Measurements from ENCODE around the gene LMAN2. TPM values are rescaled to one million over a fixed set of nuclear protein-coding genes. Genes with fewer than 3 reads are reported as not detected.
A peak's percentile ranks its signal among the peaks of the same experiment; 100 is the strongest.

The LMAN2 gene
- 100 to 1,000 TPM in 1 of 12 donors, 10 to 100 TPM in 10, not detected in 1; 55.9 to 123 (median 66.8) TPM for polyA plus RNA-seq (ENCODE audit: insufficient read length in 12 of 12)
- long read RNA-seq, donor 1, transcript LMAN2-201 (8 exons, 1,800 nt) = major isoform, 76 of 94 reads
- long read RNA-seq, donor 1, partial matches to known transcripts = 10 of 94 reads
- long read RNA-seq, donor 1, other reads (novel, unspliced or antisense) = 6 of 94 reads
- long read RNA-seq, donor 2, transcript LMAN2-201 (8 exons, 1,800 nt) = major isoform, 34 of 41 reads
- long read RNA-seq, donor 2, partial matches to known transcripts = 0 of 41 reads
- long read RNA-seq, donor 2, other reads (novel, unspliced or antisense) = 5 of 41 reads
- long read RNA-seq, donor 3, transcript LMAN2-201 (8 exons, 1,800 nt) = major isoform, 16 of 18 reads
- long read RNA-seq, donor 3, partial matches to known transcripts = 0 of 18 reads
- long read RNA-seq, donor 3, other reads (novel, unspliced or antisense) = 0 of 18 reads
- long read RNA-seq, donor 4, transcript LMAN2-201 (8 exons, 1,800 nt) = major isoform, 15 of 15 reads
- long read RNA-seq, donor 4, partial matches to known transcripts = 0 of 15 reads
- long read RNA-seq, donor 4, other reads (novel, unspliced or antisense) = 0 of 15 reads
- long read RNA-seq, donor 5, transcript LMAN2-201 (8 exons, 1,800 nt) = major isoform, 64 of 67 reads
- long read RNA-seq, donor 5, partial matches to known transcripts = 0 of 67 reads
- long read RNA-seq, donor 5, other reads (novel, unspliced or antisense) = 0 of 67 reads
- long read RNA-seq, donor 6, transcript LMAN2-201 (8 exons, 1,800 nt) = major isoform, 15 of 16 reads
- long read RNA-seq, donor 6, partial matches to known transcripts = 0 of 16 reads
- long read RNA-seq, donor 6, other reads (novel, unspliced or antisense) = 0 of 16 reads
- long read RNA-seq, donor 7, transcript LMAN2-201 (8 exons, 1,800 nt) = major isoform, 14 of 14 reads
- long read RNA-seq, donor 7, partial matches to known transcripts = 0 of 14 reads
- long read RNA-seq, donor 7, other reads (novel, unspliced or antisense) = 0 of 14 reads
- long read RNA-seq, donor 8, transcript LMAN2-201 (8 exons, 1,800 nt) = major isoform, 41 of 42 reads
- long read RNA-seq, donor 8, partial matches to known transcripts = 0 of 42 reads
- long read RNA-seq, donor 8, other reads (novel, unspliced or antisense) = 0 of 42 reads
- long read RNA-seq, donor 9, transcript LMAN2-201 (8 exons, 1,800 nt) = major isoform, 26 of 26 reads
- long read RNA-seq, donor 9, partial matches to known transcripts = 0 of 26 reads
- long read RNA-seq, donor 9, other reads (novel, unspliced or antisense) = 0 of 26 reads
- long read RNA-seq, donor 10, transcript LMAN2-201 (8 exons, 1,800 nt) = major isoform, 32 of 33 reads
- long read RNA-seq, donor 10, partial matches to known transcripts = 0 of 33 reads
- long read RNA-seq, donor 10, other reads (novel, unspliced or antisense) = 0 of 33 reads
- long read RNA-seq, donor 11, transcript LMAN2-201 (8 exons, 1,800 nt) = major isoform, 29 of 29 reads
- long read RNA-seq, donor 11, partial matches to known transcripts = 0 of 29 reads
- long read RNA-seq, donor 11, other reads (novel, unspliced or antisense) = 0 of 29 reads

GRCh38 chr5:177351392-177352329 lies at the start of gene LMAN2:
Gene LMAN2 (minus strand): TSS chr5:177351668. CDS start chr5:177351647, 21 bp downstream.
- peak; percentile 96 for DNase-seq

GRCh38 chr5:177399997-177400868 lies 48.8 kb upstream of the LMAN2 start, which contains the start of gene PFN3:
Gene PFN3 (minus strand): TSS chr5:177400661. CDS start chr5:177400576, 85 bp downstream.
- no peak for DNase-seq

GRCh38 chr5:177397875-177398390 lies 46.5 kb upstream of the LMAN2 start:
- DNase-seq = no peak

GRCh38 chr5:177396807-177397206 lies 45.3 kb upstream of the LMAN2 start:
- no peak for DNase-seq

- no peak for DNase-seq
Measured at GRCh38 chr5:177396078-177396477, 44.6 kb upstream of the LMAN2 start.

GRCh38 chr5:177393990-177394389 lies 42.5 kb upstream of the LMAN2 start:
- DNase-seq = no peak

GRCh38 chr5:177393206-177393765 lies 41.8 kb upstream of the LMAN2 start:
- DNase-seq = no peak

- no peak for DNase-seq
Measured at GRCh38 chr5:177392765-177393164, 41.3 kb upstream of the LMAN2 start.

GRCh38 chr5:177390363-177391300 lies 39.2 kb upstream of the LMAN2 start:
- DNase-seq = peak; percentile 90

- DNase-seq = no peak
Measured at GRCh38 chr5:177389241-177390169, 38.0 kb upstream of the LMAN2 start.

GRCh38 chr5:177388521-177389052 lies 37.1 kb upstream of the LMAN2 start:
- DNase-seq = no peak

- no peak for DNase-seq
Measured at GRCh38 chr5:177387405-177387804, 35.9 kb upstream of the LMAN2 start.

- no peak for DNase-seq
Measured at GRCh38 chr5:177386542-177386941, 35.1 kb upstream of the LMAN2 start.

- no peak for DNase-seq
Measured at GRCh38 chr5:177385720-177386119, 34.3 kb upstream of the LMAN2 start.

GRCh38 chr5:177384134-177384533 lies 32.7 kb upstream of the LMAN2 start, which contains the start of gene SLC34A1:
Gene SLC34A1 (plus strand): TSS chr5:177384434. CDS start chr5:177385742, 1,308 bp downstream.
- DNase-seq = no peak
